Fibroblast of the aortic adventitia (primary cell): ENCODE measurements around the gene MED25. TPM values are rescaled to one million over a fixed set of nuclear protein-coding genes. Genes with fewer than 3 reads are reported as not detected.
A peak's percentile ranks its signal among the peaks of the same experiment; 100 is the strongest.

ENCODE experiments used
- DNase-seq: peaks from one replicate; pipeline ENCODE4 v3.0.0-alpha.2; 2010; ENCODE audit warnings: low read depth
- H3K4me3 ChIP-seq: 2 replicates; pipeline ENCODE4 v1.5.1; 2011; ENCODE audit warnings: low read depth, mild to moderate bottlenecking, control low read depth, low read length, moderate library complexity
- total RNA-seq: library from RNA; depleted of rRNA; stranded (reverse); fragments of >200 nt; gene quantifications from 2 replicates; pipeline ENCODE4 v1.2.3, GENCODE V29; 2012; ENCODE audit warnings: low replicate concordance
- TF ChIP-seq, protein P1 (sequence below): IDR thresholded peaks from 2 replicates; pipeline ENCODE4 v1.5.1; 2011; ENCODE audit warnings: mild to moderate bottlenecking, low read length, control low read depth, inconsistent platforms; ENCODE audit not compliant: insufficient read depth

Gene MED25
- total RNA-seq, 1 donor: 21.7 TPM

DNA sequence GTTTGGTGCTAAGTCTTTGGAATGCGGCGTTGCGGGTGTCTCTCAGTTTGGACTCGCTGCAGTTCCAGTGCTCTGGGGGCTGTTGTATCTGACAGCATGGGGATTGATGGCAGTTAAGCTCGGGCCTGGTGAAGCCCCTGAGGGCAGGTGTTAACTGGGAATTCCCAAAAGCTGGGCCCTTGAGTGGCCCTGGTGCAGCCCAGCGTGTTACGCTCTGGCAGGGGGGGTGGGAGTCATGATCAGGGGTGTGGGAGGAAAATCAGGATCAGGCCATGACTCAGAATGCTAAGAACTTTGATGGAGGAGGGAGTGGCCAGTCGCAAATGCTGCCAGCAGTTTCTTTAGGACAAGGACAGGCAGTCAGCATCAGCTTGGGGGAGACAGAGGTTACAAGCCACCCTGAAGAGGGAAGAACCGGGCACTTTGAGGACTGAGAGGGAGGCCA is 31.7 kb upstream of the MED25 start:
- peak; percentile 61 for DNase-seq
- TF ChIP-seq, protein P1, sequence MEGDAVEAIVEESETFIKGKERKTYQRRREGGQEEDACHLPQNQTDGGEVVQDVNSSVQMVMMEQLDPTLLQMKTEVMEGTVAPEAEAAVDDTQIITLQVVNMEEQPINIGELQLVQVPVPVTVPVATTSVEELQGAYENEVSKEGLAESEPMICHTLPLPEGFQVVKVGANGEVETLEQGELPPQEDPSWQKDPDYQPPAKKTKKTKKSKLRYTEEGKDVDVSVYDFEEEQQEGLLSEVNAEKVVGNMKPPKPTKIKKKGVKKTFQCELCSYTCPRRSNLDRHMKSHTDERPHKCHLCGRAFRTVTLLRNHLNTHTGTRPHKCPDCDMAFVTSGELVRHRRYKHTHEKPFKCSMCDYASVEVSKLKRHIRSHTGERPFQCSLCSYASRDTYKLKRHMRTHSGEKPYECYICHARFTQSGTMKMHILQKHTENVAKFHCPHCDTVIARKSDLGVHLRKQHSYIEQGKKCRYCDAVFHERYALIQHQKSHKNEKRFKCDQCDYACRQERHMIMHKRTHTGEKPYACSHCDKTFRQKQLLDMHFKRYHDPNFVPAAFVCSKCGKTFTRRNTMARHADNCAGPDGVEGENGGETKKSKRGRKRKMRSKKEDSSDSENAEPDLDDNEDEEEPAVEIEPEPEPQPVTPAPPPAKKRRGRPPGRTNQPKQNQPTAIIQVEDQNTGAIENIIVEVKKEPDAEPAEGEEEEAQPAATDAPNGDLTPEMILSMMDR: no peak

DNA sequence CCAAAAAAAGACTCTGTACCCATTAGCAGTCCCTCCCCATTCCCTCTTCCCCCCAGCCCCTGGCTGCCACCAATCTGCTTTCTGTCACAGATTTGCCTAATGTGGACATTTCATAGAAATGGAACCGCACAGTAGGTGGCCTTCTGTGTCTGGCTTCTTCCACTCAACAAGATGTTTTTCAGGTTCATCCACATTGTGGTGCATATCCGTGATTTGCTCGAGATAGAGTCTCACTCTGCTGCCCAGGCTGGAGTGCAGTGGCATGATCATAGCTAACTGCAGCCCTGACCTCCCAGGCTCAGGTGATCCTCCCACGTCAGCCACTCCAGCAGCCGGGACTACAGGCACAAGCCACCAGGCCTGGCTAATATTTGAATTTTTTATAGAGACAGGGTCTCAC is 30.3 kb upstream of the MED25 start:
- no peak for DNase-seq
- TF ChIP-seq, protein P1: no peak
- no peak overlapping the region for H3K4me3 ChIP-seq

More for the DNA sequence above, 31.7 kb upstream of the MED25 start:
- no peak overlapping the region for H3K4me3 ChIP-seq

DNA sequence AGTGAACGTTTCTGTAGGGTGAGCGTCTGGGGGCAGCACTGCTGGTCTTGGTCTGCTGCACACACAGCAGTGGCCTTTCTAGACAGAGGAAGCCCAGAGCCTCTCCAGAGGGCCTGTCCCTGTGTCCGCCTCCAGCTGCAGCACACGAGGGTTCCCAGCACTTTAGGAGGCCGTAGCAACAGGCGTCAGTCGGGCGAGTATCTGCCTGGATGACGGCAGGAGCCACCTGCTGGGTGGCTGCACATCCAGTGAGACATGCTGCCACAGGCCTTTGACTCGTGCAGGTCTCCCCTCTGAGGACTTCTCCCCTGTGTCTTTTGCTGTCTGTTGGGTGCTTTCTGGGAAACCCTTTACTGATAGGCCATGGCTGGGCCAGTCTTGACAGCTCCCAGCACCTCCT is 29.2 kb upstream of the MED25 start:
- no peak for DNase-seq
- TF ChIP-seq, protein P1: no peak
- H3K4me3 ChIP-seq: no peak overlapping the region

DNA sequence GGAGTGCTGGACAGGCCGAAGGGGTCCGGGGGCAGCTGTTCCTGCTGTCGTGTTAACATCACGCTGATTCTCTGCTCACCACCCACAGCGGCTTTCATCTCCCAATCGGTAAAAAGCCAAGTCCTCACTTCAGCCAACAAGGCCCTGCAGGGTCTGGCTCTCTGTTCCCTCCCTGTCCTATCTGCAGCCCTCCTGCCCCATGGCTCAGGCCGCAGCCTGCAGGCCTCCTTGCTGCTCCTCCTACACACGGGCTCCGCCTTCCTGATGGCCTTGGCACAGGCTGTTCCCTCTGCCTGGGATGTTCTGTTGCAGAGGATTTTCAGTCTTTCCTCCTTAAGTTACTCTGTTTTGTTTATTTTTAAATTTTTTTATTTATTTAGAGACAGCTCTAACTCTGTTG is 27.2 kb upstream of the MED25 start:
- TF ChIP-seq, protein P1: no peak
- peak; percentile 42 for DNase-seq
- H3K4me3 ChIP-seq: no peak overlapping the region

DNA sequence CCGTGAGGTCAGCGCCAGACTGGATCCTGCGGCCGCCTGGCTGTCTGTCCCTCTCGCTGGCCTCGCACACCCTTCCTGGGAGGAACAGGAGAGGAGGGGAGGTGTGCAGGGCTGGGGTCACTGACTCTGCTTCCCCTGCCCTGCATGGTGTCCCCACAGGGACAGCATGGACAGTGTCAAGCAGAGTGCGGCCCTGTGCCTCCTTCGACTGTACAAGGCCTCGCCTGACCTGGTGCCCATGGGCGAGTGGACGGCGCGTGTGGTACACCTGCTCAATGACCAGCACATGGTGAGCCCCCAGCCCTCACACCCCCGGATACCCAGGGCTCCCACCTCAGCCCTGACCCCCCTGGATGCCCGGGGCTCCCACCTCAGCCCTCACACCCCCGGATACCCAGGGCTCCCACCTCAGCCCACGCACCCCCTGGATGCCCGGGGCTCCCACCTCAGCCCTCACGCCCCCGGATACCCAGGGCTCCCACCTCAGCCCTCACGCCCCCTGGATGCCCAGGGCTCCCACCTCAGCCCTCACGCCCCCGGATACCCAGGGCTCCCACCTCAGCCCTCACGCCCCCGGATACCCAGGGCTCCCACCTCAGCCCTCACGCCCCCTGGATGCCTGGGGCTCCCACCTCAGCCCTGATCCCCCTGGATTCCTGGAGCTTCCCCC is 26.2 kb upstream of the MED25 start:
- TF ChIP-seq, protein P1: no peak
- no peak overlapping the region for H3K4me3 ChIP-seq
- no peak for DNase-seq

DNA sequence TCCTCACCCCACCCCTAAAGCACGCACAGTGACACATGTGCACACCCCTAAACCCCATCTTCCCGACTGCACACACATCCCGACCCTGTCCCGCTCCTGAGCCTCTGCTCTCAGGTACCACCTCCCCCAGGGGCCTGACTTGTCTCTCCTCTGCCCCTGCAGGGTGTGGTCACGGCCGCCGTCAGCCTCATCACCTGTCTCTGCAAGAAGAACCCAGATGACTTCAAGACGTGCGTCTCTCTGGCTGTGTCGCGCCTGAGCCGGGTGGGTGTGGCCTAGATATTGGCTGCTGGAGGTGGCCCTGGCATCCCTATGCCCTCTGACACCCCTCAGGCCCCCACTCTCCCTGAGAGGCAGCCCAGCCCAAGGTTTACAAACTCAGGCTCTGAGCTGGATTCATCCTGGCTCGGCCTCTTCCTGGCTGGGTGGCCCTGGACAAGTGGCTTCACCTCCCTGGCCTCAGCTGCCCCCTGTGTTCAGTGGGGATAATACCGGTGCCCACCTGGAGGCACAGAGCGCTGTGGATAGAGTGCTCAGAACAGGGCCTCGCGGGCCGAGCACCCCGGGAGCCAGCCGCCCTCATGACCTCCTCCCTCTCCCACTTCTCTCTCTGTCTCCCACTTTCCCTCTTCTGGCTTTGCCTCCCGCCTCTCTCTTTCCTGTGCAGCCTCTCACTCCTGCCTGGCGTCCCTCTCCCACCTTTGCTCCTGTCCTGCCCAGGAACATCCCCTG is 25.1 kb upstream of the MED25 start:
- DNase-seq: no peak
- H3K4me3 ChIP-seq: no peak overlapping the region
- TF ChIP-seq, protein P1: no peak
